Measurements from ENCODE around the gene CNPY2.

The CNPY2 gene

GRCh38 chr12:56359851-56360767, 44.3 kb upstream of the CNPY2 start, which contains the start of gene STAT2:
Gene STAT2 (minus strand): TSS chr12:56360107. CDS start chr12:56356571, 3,536 bp downstream.
- Histone ChIP-seq H3K9me3 (ENCODE audit: insufficient read depth, low read length) (no peaks in the 10 kb centered on the region), H3K79me2 (ENCODE audit: insufficient read depth, low read length) (peaks cover 14% of the 10 kb centered on the region), H3K4me2 (ENCODE audit: low read depth, low read length, poor library complexity, severe bottlenecking) (peak within 1 kb of the TSS; percentile 95), H3K9ac (ENCODE audit: low read length) (peak within 1 kb of the TSS; percentile 79), H3F3A (ENCODE audit: insufficient read depth) (peaks cover 18% of the 10 kb centered on the region), H3K36me3 (ENCODE audit: low read length) (no peaks in the 10 kb centered on the region), H3K9me2 (replicated peaks; ENCODE audit: insufficient read depth, low read length) (no peaks in the 10 kb centered on the region), H2AFZ (ENCODE audit: low read depth, low read length, severe bottlenecking) (peak within 1 kb of the TSS; percentile 49), H3K4me3 (ENCODE audit: insufficient read depth, low read length, poor library complexity, severe bottlenecking) (peak within 1 kb of the TSS; percentile 85), H4K20me1 (ENCODE audit: low read depth, low read length) (no peaks in the 10 kb centered on the region), H3K27me3 (ENCODE audit: low read length) (no peaks in the 10 kb centered on the region), H3K27ac (ENCODE audit: low read depth, low read length) (peak within 1 kb of the TSS; percentile 43)
- TF ChIP-seq EZH2phosphoT487 (conservative IDR thresholded peaks at IDR 0.05; ENCODE audit: low read length) (no peak), CTCF (IDR thresholded peaks at IDR 0.05; ENCODE audit: insufficient read depth, low read length, poor library complexity, severe bottlenecking) (no peak)

- Histone ChIP-seq H2AFZ (ENCODE audit: low read depth, low read length, severe bottlenecking) (no peak overlapping the region), H3K9me2 (replicated peaks; ENCODE audit: insufficient read depth, low read length) (no peaks in the 10 kb centered on the region), H3K4me3 (ENCODE audit: insufficient read depth, low read length, poor library complexity, severe bottlenecking) (peak overlapping the region; percentile 85), H3K79me2 (ENCODE audit: insufficient read depth, low read length) (peaks cover 14% of the 10 kb centered on the region), H3K27ac (ENCODE audit: low read depth, low read length) (peak overlapping the region; percentile 43; the same call in 1 of the 2 replicates), H3K9ac (ENCODE audit: low read length) (peak overlapping the region; percentile 79), H3F3A (ENCODE audit: insufficient read depth) (peaks cover 18% of the 10 kb centered on the region), H3K27me3 (ENCODE audit: low read length) (no peaks in the 10 kb centered on the region), H3K4me2 (ENCODE audit: low read depth, low read length, poor library complexity, severe bottlenecking) (peak overlapping the region; percentile 95), H3K36me3 (ENCODE audit: low read length) (peaks cover 4% of the 10 kb centered on the region; the same call in 1 of the 2 replicates), H3K9me3 (ENCODE audit: insufficient read depth, low read length) (no peaks in the 10 kb centered on the region), H4K20me1 (ENCODE audit: low read depth, low read length) (no peaks in the 10 kb centered on the region)
- no peak for TF ChIP-seq CTCF (IDR thresholded peaks at IDR 0.05; ENCODE audit: insufficient read depth, low read length, poor library complexity, severe bottlenecking)
- no peak for TF ChIP-seq EZH2phosphoT487 (conservative IDR thresholded peaks at IDR 0.05; ENCODE audit: low read length)
Observed at GRCh38 chr12:56358836-56359532, 43.2 kb upstream of the CNPY2 start.

GRCh38 chr12:56351325-56351724, 35.5 kb upstream of the CNPY2 start:
- H3K4me3 ChIP-seq (ENCODE audit: insufficient read depth, low read length, poor library complexity, severe bottlenecking) = no peak overlapping the region
- H3K27ac ChIP-seq (ENCODE audit: low read depth, low read length) = no peak overlapping the region
- no peak for TF ChIP-seq CTCF (IDR thresholded peaks at IDR 0.05; ENCODE audit: insufficient read depth, low read length, poor library complexity, severe bottlenecking)

More at GRCh38 chr12:56351325-56351724, 35.5 kb upstream of the CNPY2 start:
- Histone ChIP-seq H3K9ac (ENCODE audit: low read length) (no peak overlapping the region), H3K27me3 (ENCODE audit: low read length) (no peaks in the 10 kb centered on the region), H3K36me3 (ENCODE audit: low read length) (peaks cover 17% of the 10 kb centered on the region; the same call in 1 of the 2 replicates), H3K9me2 (replicated peaks; ENCODE audit: insufficient read depth, low read length) (no peaks in the 10 kb centered on the region), H4K20me1 (ENCODE audit: low read depth, low read length) (no peaks in the 10 kb centered on the region), H3K4me2 (ENCODE audit: low read depth, low read length, poor library complexity, severe bottlenecking) (no peak overlapping the region), H3K79me2 (ENCODE audit: insufficient read depth, low read length) (no peaks in the 10 kb centered on the region), H3F3A (ENCODE audit: insufficient read depth) (no peaks in the 10 kb centered on the region; the same call in 1 of the 2 replicates), H2AFZ (ENCODE audit: low read depth, low read length, severe bottlenecking) (no peak overlapping the region), H3K9me3 (ENCODE audit: insufficient read depth, low read length) (no peaks in the 10 kb centered on the region)
